ENCODE data around the gene PLXDC2.

Gene PLXDC2

DNA sequence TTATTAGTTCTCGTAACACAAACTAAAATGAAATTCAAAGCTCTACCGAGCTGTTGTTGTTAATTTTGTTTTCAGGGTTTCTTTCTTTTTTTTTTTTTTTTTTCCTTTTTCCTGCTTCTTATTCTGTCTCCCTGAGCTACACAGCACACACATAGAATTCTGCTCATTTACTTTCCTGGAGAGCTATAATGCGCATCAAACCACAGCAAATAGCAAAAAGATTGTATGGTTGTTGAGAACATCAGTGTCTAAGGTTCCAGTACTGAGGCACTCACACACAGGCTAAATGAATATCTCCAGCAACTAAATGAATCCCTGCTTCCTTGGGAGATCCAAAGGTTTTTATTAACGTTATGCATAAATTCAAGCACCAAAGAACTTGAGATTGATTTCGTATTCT lies 418.3 kb downstream of the PLXDC2 start:
- H3K27ac ChIP-seq (ENCODE audit: low read depth, low read length, poor library complexity, severe bottlenecking) = no peak overlapping the region
- H3K4me1 ChIP-seq (ENCODE audit: insufficient read depth, low read length, severe bottlenecking) = no peaks in the 10 kb centered on the region

GRCh38 chr10:20237091-20237570 lies 420.9 kb downstream of the PLXDC2 start:
- Histone ChIP-seq H3K4me3 (ENCODE audit: low read depth, low read length, poor library complexity, severe bottlenecking) (no peak overlapping the region), H3K9me2 (ENCODE audit: low read depth, low read length) (no peaks in the 10 kb centered on the region), H3K27ac (ENCODE audit: low read depth, low read length, poor library complexity, severe bottlenecking) (no peak overlapping the region), H3K9ac (ENCODE audit: low read length) (no peak overlapping the region), H4K20me1 (ENCODE audit: insufficient read depth, low read length) (no peaks in the 10 kb centered on the region), H3K27me3 (ENCODE audit: insufficient read depth, low read length) (no peaks in the 10 kb centered on the region), H3F3A (ENCODE audit: insufficient read depth, low read length) (no peaks in the 10 kb centered on the region), H3K4me1 (ENCODE audit: insufficient read depth, low read length, severe bottlenecking) (no peaks in the 10 kb centered on the region), H3K4me2 (ENCODE audit: low read length) (no peak overlapping the region), H3K9me3 (ENCODE audit: low read length) (no peaks in the 10 kb centered on the region), H2AFZ (ENCODE audit: low read length) (no peak overlapping the region), H3K36me3 (ENCODE audit: insufficient read depth, low read length) (no peaks in the 10 kb centered on the region), H3K79me2 (ENCODE audit: insufficient read depth, low read length) (no peaks in the 10 kb centered on the region)
- TF ChIP-seq CTCF (IDR thresholded peaks at IDR 0.05; ENCODE audit: low read length) (no peak), EZH2 (IDR thresholded peaks at IDR 0.05; ENCODE audit: borderline replicate concordance, low read length) (no peak)

More for the DNA sequence above, 418.3 kb downstream of the PLXDC2 start:
- Histone ChIP-seq H3K27me3 (ENCODE audit: insufficient read depth, low read length) (no peaks in the 10 kb centered on the region), H3K36me3 (ENCODE audit: insufficient read depth, low read length) (no peaks in the 10 kb centered on the region), H3K9me2 (ENCODE audit: low read depth, low read length) (no peaks in the 10 kb centered on the region), H4K20me1 (ENCODE audit: insufficient read depth, low read length) (no peaks in the 10 kb centered on the region), H3K4me3 (ENCODE audit: low read depth, low read length, poor library complexity, severe bottlenecking) (no peak overlapping the region), H3K79me2 (ENCODE audit: insufficient read depth, low read length) (no peaks in the 10 kb centered on the region), H3K9ac (ENCODE audit: low read length) (no peak overlapping the region), H3K9me3 (ENCODE audit: low read length) (no peaks in the 10 kb centered on the region), H3K4me2 (ENCODE audit: low read length) (no peak overlapping the region), H3F3A (ENCODE audit: insufficient read depth, low read length) (no peaks in the 10 kb centered on the region), H2AFZ (ENCODE audit: low read length) (no peak overlapping the region)
- TF ChIP-seq CTCF (IDR thresholded peaks at IDR 0.05; ENCODE audit: low read length) = no peak
- TF ChIP-seq EZH2 (IDR thresholded peaks at IDR 0.05; ENCODE audit: borderline replicate concordance, low read length) = no peak

- H3F3A ChIP-seq (ENCODE audit: insufficient read depth, low read length) = no peaks in the 10 kb centered on the region
- no peaks in the 10 kb centered on the region for H3K9me2 ChIP-seq (ENCODE audit: low read depth, low read length)
- H3K4me3 ChIP-seq (ENCODE audit: low read depth, low read length, poor library complexity, severe bottlenecking) = no peak overlapping the region
- H3K27ac ChIP-seq (ENCODE audit: low read depth, low read length, poor library complexity, severe bottlenecking) = no peak overlapping the region
- no peaks in the 10 kb centered on the region for H3K9me3 ChIP-seq (ENCODE audit: low read length)
- no peaks in the 10 kb centered on the region for H3K4me1 ChIP-seq (ENCODE audit: insufficient read depth, low read length, severe bottlenecking)
- H3K36me3 ChIP-seq (ENCODE audit: insufficient read depth, low read length) = no peaks in the 10 kb centered on the region
- no peak overlapping the region for H3K4me2 ChIP-seq (ENCODE audit: low read length)
- no peak overlapping the region for H3K9ac ChIP-seq (ENCODE audit: low read length)
- H3K27me3 ChIP-seq (ENCODE audit: insufficient read depth, low read length) = no peaks in the 10 kb centered on the region
- H3K79me2 ChIP-seq (ENCODE audit: insufficient read depth, low read length) = no peaks in the 10 kb centered on the region
- H2AFZ ChIP-seq (ENCODE audit: low read length) = no peak overlapping the region
- H4K20me1 ChIP-seq (ENCODE audit: insufficient read depth, low read length) = no peaks in the 10 kb centered on the region
- TF ChIP-seq EZH2 (IDR thresholded peaks at IDR 0.05; ENCODE audit: borderline replicate concordance, low read length) (no peak), CTCF (IDR thresholded peaks at IDR 0.05; ENCODE audit: low read length) (no peak)
Measured at GRCh38 chr10:20237586-20237985, 421.4 kb downstream of the PLXDC2 start.
